GM19023 (cell line): ENCODE data around the gene ASB16.

Experiments
- ATAC-seq: cut with Tn5 transposase; IDR thresholded peaks from one replicate; pipeline ENCODE4 v1.9.1; 2021; ENCODE audit warnings: mild to moderate bottlenecking, moderate library complexity; ENCODE audit not compliant: unreplicated experiment

ASB16 gene

GRCh38 chr17:44187131-44187899 lies 16.8 kb downstream of the ASB16 start:
- peak; percentile 57 for ATAC-seq

GRCh38 chr17:44188576-44189403 lies 18.3 kb downstream of the ASB16 start:
- no peak for ATAC-seq

DNA sequence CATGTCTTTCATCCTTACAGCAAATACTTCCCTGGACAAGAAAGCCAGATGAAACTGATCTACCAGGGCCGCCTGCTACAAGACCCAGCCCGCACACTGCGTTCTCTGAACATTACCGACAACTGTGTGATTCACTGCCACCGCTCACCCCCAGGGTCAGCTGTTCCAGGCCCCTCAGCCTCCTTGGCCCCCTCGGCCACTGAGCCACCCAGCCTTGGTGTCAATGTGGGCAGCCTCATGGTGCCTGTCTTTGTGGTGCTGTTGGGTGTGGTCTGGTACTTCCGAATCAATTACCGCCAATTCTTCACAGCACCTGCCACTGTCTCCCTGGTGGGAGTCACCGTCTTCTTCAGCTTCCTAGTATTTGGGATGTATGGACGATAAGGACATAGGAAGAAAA lies 20.0 kb downstream of the ASB16 start:
- no peak for ATAC-seq

DNA sequence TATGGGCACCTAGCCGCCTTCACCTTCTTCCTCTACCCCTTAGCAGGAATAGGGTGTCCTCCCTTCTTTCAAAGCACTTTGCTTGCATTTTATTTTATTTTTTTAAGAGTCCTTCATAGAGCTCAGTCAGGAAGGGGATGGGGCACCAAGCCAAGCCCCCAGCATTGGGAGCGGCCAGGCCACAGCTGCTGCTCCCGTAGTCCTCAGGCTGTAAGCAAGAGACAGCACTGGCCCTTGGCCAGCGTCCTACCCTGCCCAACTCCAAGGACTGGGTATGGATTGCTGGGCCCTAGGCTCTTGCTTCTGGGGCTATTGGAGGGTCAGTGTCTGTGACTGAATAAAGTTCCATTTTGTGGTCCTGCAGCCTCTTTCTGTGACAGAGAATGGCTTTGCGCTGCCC lies 20.9 kb downstream of the ASB16 start:
- ATAC-seq, result no peak

- ATAC-seq, result no peak
Measured at GRCh38 chr17:44191941-44192496, 21.5 kb downstream of the ASB16 start.

DNA sequence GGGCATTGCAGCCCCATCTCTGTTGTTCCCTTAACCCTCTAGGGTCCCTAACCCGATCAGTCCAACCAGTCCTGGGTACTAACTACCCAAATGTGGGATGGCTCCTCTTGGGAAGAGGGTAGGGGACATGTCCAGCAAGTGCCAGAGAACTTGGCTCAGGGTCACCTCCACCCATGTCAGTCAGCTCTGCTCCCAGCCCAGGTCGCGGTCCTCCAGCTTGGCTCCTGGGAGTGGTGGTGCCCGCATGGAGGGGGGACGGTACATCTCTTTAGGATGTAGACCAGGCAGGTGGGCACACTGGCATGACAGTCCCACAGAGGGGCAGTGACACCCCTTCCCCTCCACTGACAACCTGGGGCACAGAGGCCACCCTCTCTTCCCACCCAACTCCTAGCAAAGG lies 22.2 kb downstream of the ASB16 start:
- ATAC-seq, result no peak

- ATAC-seq, result no peak
Measured at GRCh38 chr17:44193326-44194084, 23.0 kb downstream of the ASB16 start.

DNA sequence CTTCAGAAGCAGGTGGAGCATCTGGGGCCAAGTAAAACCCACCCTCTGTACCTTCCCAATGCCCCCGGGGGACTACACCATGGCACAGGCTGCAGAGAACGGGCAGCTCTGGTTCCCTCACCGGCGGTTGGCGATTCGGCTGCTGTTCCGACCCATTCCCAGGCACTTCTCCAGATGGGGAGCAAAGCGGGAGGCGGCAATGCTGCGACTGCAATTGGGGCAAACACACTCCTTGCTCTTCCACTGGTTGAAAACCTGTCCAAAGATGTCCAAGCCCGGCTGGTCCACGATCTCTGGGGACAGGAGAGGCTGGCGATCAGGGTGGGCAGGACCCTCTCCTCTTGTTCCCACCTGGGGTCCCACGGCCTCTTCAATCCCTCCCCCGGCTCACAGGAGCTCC lies 26.6 kb downstream of the ASB16 start:
- ATAC-seq, result no peak

- no peak for ATAC-seq
Measured at GRCh38 chr17:44197980-44198720, 27.6 kb downstream of the ASB16 start.

GRCh38 chr17:44198721-44199552 lies 28.4 kb downstream of the ASB16 start:
- peak; percentile 27 for ATAC-seq

GRCh38 chr17:44199553-44200477 lies 29.3 kb downstream of the ASB16 start, which contains the start of gene ATXN7L3:
Gene ATXN7L3 (minus strand): TSS chr17:44199884. CDS start chr17:44198070, 1,814 bp downstream.
- ATAC-seq, result peak; percentile 61

- peak; percentile 11 for ATAC-seq
Measured at GRCh38 chr17:44200478-44201155, 30.1 kb downstream of the ASB16 start.

DNA sequence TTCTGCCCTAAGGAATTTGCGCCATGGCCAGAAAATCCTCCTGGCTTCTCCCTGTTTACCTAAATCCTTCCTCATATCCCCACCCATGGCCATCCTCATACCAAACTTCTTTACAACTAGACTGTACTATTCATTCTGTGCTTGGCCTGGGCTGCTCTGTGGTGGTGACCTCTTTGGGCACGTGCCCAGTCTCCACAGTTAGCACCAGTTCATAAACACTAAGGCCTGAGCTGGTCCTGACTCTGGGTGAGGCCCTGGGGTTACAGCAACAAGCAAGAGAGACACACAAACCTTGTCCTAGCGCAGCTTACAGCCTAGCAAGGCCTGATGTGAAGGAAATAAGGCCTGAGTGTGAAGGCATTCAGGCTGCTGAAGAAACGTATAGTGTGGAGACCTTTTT lies 32.3 kb downstream of the ASB16 start:
- ATAC-seq, result no peak

DNA sequence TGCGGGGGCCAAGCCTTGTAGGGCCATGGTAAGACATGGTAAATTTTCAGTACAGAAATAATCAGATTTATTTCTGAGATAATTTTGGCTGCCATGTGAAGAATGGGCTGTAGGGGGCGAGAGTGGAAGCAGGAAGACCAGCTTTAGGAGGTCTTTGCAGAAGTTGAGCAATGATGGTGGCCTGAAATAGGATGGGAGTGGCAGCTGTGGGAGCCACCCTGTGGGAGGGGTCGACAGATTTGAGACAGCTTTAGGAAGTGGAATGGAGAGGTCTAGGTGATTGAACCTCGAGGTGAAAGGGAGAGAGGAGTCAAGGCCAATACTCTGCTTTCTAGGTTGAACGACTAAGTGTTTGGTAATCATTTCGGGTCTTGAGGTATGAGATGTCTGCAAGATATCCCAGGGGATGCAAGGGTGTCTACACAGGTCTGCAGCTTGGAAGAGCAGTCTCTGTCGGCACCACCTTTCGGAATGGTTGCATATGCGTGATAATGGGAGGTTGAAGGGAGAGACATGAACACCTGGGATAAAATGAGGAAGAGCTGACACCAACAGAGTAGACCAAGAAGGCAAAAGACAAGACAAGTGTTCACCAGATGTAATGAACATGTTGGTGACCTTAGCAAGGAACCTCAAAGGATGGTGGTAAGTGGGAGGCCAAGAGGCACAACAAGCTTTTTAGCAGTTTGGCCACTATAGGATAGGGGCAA lies 33.4 kb downstream of the ASB16 start:
- no peak for ATAC-seq

- ATAC-seq, result no peak
Measured at GRCh38 chr17:44204441-44204882, 34.0 kb downstream of the ASB16 start.

GRCh38 chr17:44205962-44206824 lies 35.7 kb downstream of the ASB16 start:
- no peak for ATAC-seq
